ENCODE data around the gene FZD7.

- TF ChIP-seq CTCF (IDR thresholded peaks at IDR 0.05; ENCODE audit: borderline replicate concordance, extremely low read depth, low read length, poor library complexity, severe bottlenecking) (no peak), EZH2 (IDR thresholded peaks at IDR 0.05; ENCODE audit: borderline replicate concordance, low read depth, low read length, severe bottlenecking) (no peak)
These were observed 7.8 kb upstream of the FZD7 start for GRCh38 chr2:202025816-202026215.
